Stimulated activated CD8-positive, alpha-beta memory T cell treated with anti-CD3 and anti-CD28 coated beads, Interleukin-12 subunit alpha, Interleukin-12 subunit beta, amount 100 ng/mL, for 24 hours (primary cell): Measurements from ENCODE around the gene MRPL27.
"Not testable (repeated sequence)": the region's sequence is repeated elsewhere in the genome, so short reads cannot be mapped to it uniquely, and the experiment has no call there.

Experiments used
- DNase-seq: peaks from one replicate; pipeline ENCODE4 v3.0.0-alpha.2; 2020; ENCODE audit errors: extremely low read depth

Gene MRPL27

DNA sequence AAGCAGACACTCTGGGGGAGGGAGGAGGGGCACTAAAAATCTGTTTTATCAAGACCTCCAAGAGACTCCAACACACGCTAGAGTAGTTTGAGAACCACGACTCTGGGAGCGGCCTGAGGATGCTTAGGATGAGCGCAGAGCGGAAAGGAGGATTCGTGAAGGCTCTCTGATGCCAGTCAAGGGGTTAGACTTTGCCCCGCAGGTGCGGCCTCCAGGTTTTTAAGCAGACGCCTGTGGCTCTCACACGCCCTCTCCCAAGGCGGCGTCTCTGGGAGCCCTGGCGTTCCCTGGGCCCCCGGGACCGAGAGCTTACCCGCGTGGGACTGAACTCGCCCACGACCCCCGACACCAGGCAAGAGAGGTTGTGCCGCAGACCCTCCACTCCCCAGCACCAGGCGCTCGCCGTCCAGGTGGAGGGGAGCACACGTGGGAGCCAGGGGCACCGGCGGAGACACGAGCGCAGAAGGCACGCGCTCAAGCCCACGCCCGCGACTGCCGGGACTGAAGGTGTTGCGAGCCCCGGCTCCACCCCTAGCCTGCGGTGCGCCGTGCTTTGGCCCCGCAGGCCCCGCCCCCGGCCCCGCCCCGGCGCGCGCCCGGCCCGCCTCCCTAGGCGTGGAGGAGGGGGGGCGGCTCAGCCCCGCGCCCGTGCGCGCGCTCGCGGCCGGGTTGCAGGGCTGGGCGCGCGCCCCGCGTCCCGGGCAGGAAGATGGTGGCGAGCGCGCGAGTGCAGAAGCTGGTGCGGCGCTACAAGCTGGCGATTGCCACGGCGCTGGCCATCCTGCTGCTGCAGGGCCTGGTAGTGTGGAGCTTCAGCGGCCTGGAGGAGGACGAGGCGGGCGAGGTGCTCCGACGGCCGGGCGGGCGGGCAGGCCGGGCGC lies 27.3 kb downstream of the MRPL27 start, which contains the start of gene XYLT2:
XYLT2 (plus strand) TSS at position 695 of the 881 bp plus-strand sequence; CDS start at position 710, 15 bp downstream.
- peak; percentile 76 for DNase-seq

DNA sequence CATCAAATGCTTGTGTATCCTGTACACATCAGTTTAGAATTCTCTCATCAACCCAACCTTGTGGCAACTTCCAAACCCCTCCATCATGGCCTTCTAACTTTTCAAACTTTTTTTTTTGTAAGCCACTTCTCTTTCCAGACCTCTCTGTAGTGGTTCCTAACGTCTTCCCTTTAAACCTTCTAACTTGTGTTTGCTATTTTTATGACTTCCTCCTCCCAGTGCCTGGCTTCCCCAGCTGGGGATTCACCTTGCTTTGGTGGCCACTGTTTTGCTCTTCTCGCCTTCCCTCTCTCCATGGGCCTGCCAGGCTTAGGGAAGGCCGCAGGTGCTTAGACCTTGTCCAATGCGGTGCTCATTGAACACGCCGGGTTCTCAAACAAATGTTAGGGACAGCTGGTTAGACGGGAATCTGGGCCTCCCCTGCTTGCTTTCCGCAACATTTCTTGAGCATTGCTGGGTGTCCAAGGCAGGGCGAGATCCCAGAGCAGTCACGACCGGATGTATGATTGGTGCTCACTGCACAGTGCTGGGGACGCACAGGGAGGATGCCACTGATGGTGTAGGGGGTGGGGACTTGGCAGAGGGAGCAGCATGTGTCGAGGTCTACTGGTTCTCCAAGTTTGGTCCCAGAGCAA lies 28.1 kb downstream of the MRPL27 start:
- no peak for DNase-seq

DNA sequence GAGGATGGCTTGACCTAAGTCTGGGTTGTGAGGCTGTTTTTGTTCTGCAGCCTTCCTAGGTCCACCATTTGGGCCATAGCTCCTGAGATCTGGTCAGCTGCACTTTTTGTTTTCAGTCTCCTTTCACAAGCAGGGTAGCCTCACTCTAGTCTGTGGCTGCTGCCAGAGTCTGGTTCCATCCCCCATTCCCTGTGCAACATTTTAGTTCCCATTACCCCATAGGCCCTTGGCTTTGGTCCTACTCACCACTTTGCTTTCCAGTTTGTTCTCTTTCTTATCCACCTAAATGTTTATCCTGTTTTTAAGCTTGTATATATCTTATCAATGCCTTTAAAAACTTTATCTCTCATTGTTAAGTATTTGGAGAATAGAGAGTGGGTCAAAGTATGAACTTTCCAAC lies 33.6 kb downstream of the MRPL27 start:
- DNase-seq = no peak

DNA sequence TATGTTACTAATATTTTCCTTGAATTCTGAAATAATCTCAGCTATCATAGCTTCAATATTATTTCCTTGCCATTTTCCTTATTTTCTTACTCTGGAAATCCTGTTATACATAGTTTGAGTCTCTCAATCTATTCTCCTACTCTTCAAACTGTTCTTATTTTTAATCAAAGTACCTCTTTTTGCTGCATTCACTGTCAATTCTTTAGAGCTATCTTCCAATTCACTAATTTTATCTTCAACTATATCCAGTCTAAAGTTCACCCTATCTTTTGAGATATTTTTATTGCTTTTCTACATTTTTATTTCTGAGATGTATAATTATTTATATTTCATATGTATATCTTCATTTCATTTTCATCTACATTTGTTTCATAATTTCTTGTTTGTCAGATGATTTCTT lies 34.3 kb downstream of the MRPL27 start:
- no peak for DNase-seq

DNA sequence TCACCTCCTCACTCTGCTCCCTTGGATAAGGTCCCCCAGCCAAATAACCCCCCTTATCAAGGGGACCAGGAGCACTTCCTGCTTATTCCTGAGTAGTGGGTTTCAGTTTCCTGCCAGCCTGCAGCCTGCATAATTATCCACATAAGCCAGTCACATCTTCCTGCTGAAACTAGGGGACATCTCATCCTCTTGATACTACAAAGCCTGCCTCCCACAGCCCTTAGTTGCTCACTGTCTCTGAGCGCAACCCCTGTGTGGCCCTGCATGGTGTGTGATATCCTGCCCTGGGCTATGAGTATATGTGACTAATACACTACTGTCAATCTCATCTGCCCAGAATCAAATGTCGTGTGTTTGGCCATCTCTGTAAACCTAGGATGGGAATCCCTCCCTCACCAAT lies 35.0 kb downstream of the MRPL27 start:
- no peak for DNase-seq

DNA sequence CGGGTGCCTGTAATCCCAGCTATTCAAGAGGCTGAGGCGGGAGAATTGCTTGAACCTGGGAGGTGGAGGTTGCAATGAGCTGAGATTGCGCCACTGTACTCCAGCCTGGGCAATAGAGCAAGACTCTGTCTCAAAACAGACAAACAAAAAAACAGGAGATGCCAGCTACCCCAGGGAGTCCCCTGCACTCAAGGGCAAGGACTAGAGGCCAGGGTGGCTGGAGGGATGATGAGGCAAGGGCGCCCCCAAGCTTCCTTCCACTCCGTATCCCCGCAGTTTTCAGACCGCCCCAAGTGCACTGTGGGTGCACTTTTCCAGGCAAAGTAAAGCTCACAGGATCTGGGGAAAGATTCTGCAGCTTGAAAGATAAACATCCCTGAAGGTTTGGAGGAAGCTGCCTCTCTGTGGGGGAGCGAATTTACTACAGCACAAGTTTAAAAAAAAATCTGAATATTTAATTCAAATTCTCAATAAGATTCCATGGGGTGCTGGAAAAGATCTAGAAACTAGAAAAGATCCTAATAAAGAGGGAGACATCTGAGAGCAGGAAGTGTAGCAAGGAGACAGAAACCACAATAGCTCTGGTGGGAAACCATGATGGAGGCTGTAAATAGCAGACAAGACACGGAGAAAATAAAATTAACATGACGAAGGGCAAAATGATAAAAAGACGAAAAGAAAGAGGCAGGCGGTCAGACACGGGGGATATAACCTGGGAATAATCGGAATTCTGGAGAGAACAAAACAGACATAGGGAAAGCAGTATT lies 39.5 kb downstream of the MRPL27 start:
- DNase-seq = not testable (repeated sequence)

DNA sequence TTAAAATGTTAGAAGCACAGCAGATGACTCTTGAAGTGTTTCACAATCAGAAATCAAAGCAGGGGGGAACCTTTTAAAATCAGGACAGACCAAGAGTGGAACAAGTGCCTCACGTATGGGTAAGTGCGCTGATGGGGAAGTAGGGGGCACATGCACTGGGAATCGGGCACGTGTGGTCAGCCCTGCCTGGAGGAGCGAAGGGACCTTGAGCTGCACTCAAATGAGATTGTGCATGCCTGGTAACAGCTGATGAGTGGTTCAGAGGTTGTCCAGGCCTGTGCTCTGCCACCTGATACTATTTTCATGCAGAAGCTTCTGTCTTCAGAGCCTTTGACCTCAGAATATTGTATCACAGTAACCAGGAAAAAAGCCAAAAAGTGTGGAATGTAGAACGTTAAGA lies 40.8 kb downstream of the MRPL27 start:
- no peak for DNase-seq

DNA sequence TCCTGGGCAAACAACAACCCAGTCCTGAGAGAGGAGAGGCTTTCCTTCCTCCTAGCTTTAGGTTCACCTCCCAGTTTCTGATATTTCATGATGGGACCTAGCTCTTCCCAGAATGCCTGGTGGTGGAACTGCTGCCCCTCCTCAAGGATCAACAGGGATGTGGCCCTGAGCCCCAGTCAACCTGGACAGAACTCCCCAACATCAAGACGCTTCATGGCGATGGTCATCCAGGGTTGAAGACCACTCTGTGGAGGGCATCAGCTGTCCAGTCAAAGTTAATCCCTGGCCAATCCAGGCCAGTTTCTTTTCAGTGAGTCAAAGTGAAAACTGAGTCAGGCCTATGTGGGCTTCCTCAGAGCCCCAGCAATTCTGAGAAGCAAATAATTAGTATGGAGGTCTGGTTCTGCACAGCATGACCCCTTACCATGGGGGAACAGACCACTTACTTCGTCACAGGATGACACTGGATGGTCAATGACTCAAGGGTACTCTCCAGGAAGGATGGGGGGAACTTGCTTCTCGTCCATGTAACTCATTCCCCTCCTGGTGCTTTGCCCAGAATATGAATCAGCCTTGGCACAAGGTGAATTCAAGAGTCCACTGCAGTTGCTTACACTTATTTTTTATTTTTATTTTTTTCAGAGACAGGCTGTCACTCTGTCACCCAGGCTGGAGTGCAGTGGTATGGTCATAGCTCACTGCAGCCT lies 41.7 kb downstream of the MRPL27 start:
- DNase-seq = no peak

DNA sequence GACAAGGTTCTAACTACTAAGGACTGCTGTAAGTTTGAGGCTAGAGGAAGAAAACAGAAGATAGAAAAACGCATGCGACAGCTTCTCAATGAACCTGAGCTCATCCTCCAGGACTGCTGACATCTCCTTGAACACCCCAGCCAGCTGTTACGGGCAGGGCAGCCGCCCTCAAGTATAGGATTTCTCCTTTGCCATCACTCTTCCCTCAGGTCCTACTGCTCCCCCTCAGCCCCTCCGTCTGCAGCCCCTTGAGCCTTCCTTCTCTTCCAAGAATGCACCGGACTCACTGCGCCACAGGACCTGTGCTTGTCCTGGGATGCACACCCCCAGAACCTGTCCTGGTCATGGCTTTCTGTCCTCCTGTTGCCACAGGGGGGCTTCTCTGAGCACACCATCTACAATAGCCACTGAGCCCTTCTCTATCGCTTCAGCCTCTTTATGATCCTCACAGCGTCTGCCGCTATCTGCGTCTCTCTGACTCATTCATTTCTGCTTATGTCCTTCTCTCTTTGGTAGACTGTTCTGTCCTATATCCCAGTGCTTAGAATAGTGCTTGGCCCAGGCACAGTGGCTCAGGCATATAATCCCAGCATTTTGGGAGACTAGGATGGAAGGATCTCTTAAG lies 42.7 kb downstream of the MRPL27 start:
- DNase-seq = no peak

DNA sequence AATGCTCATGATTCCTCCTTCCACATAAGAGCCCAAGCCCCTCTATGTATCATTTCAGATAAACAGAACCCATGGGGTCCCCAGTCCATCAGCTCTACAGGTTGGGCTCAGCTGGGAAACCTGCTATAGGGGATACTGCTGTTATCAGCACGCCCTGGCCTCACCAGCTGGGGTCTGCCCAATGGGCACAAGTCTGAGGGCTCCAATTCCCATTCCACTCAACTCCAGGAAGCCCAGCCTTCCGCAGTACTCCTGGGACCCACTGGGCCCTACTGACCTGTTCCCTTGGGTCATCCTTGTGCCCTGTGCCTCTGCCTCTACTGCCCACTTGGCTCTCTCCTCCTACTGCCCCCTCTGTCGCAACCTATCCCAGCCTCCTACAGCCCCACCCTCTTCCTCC lies 43.3 kb downstream of the MRPL27 start:
- DNase-seq = no peak

DNA sequence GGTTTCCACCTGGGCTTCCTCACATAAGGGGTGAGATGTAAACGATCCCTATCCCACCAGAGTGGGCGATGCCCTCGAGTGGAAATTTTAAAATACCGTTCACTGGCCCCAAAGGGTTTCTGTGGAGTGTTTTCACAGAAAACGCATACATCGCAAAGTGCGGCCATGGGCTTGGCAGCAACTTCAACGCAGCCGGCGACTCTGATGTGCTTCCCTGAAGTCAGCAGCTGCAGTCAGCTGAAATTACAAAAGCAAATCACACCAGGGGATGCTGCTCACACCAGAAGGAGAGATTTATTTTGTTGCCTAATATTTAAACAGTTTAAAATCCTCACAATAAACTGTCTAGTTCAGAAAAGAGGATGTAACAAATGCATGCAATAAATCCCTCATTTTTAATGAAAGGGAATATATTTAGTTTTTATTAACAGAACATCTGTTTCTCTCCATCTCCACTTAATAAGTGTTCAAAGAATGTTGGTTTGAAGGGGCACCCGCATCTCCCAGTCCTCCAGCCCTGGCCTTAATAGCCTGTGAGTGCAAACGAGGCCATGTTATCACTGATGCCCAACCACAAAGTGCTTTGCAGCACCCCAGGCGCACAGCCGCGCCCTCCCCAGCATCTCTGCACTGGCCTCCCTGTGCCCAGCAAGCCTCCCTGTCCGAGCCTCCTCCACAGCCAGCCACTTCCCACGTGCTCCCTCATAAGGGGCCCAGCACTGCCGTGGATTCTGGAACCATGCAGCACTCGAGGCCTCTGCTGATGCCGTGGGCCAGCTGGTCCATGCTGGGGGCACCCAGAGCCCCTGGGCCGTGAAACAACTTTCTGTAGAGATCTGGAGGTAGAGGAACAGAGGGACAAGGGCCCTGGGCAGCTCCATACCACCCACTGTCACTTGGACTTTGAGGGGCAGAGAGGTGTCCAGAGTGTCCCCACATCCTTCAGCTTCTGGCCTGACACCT lies 44.3 kb downstream of the MRPL27 start:
- no peak for DNase-seq

DNA sequence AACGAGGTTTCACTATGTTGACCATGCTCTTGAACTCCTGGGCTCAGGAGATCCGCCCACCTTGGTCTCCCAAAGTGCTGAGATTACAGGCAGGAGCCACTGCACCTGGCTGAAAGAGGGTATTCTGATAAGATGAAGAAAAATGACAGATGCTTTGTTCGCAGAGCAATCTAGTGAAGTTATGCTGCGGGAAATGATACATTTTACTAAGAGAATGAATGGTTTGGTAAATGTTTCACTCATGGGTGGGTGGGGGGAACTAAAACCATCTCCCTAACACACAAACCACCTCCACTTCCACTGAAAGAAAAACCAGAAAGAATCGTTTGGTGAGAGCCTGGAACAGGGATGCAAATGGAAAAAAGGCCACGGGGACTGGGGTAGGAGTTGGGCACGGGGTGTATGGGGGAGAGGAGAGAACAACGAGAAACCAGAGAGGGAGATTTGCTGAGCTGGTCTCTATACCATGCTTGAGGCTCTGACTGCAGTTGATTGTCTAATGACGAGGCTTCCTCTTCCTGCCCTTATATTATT lies 46.1 kb downstream of the MRPL27 start:
- DNase-seq = no peak

DNA sequence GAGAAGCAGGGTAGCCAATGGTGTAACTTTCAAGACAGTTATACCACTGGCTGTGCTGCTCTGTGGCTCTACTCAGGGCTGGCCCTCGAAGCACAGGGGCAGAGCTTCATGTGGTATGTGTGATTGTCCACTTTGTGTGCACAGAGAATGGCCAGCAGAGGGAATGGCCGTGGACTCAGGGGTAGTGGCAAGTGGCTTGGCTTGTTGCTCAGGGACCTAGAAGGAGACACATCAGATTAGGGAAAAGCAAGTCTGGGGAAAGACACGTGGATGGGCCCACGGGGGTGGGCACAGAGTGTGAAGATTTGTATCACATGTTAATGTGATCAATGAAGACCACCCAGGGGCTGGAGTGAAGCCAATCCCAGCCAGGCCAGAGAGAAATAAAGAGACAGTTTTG lies 47.1 kb downstream of the MRPL27 start:
- no peak for DNase-seq

DNA sequence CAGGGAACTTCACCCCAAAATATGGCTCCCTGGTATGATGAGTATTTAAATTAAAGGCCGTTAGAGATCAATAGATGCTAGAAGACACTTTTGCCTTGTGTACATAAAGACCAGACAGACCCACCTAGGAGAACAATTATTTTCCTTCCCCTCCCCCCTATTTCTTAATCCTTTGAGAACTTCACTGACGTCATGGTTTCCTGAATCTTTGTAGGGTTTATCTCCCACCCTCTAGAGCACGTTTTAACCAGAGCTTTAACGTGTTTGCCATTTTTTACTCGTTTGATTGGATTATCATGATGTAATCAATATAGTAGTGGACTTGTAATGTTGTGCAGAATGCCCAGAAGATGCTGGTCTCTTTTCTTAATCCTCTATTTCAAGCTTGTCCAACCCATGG lies 49.9 kb downstream of the MRPL27 start:
- DNase-seq = no peak

DNA sequence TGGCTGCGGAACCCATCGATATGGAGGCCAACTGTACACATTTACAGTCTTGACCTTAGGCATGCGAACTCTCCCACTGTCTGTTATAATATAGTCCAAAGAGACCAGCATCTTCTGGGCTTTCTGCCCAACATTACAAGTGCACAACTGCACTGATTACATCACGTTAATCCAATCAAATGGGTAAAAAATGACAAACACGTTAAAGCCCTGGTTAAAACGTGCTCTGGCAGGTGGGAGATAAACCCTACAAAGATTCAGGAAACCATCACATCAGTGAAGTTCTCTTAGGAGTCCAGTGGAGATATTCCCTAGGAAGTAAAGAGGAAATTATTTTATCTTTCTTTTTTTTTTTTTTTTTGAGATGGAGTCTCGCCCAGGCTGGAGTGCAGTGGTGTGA lies 50.7 kb downstream of the MRPL27 start:
- no peak for DNase-seq

DNA sequence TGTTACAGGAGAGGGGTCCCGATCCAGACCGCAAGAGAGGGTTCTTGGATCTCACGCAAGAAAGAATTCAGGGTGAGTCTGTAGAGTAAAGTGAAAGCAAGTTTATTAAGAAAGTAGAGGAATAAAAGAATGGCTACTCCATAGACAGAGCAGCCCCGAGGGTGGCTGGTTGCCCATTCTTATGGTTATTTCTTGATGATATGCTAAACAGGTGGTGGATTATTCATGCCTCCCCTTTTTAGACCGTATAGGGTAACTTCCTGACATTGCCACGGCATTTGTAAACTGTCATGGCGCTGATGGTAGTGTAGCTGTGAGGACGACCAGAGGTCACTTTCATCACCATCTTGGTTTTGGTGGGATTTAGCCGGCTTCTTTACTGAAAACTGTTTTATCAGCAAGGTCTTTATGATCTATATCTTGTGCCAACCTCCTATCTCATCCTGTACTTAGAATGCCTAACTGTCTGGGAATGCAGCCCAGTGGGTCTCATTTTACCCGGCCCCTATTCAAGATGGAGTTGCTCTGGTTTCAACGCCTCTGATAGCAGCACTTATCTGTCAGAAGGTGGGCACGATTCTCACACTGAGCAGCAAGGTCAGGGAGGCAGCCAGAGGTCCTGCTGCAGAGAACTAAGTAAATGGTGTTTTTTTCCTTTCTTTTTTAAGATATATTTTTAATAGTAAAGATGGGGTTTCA lies 53.5 kb downstream of the MRPL27 start:
- DNase-seq = no peak

DNA sequence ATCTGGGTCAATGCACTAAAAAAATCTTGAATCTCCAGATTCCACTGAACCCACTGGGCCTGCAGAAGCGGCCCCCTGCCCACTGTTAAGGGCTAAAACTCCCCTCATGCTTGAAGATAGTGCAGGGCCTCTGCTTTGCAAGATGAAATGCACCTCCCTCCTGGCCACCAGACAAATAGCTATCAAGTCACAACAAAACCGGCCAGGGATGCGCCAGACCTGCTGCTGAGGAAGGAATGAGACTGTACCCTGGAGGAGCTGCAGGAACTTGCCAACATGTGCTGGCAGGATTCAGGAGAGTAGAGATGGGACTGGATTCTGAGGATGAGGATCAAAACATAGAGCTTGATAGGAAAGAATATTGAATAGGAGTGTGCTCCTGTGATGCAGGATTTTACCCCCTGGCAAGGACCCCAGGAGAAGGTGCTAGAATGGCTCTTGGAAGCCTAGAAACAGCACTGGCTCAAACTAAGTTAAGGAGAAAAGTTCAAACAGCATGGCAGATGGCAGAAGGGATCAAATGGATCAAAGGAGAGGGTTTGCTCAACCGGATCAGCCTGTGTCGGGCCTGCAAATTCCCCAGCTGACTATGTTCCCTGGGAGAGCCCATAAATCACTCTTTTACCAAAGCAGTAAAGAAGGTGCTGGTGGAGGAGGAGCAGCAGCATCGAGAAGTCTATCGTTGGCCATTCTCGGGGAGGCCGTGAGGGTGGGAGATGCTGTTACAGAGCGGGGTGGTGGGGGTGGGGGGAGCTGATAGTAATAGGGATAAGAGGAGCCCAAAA lies 54.3 kb downstream of the MRPL27 start:
- no peak for DNase-seq
